ENCODE results near the gene TGIF2. TPM values are rescaled to one million over a fixed set of nuclear protein-coding genes. Genes with fewer than 3 reads are reported as not detected.

The TGIF2 gene
- total and polyA plus RNA-seq, 9 of the 15 experiments (the other 6 are each of a cell fraction or from before 2014, with no cell fraction given) = 6.8 to 27.8 (median 15.7) TPM

GRCh38 chr20:36549942-36550789 lies 23.2 kb upstream of the TGIF2 start:
- H3K4me3 ChIP-seq = no peak overlapping the region
- BruUV-seq (replicated peaks) = no TSS peak
- H3K79me2 ChIP-seq (ENCODE audit: control insufficient read depth, insufficient read depth, low read length) = no peaks in the 10 kb centered on the region
- peak overlapping the region in 1 of 2 experiments; percentile 53; a peak in 2 of 4 replicates for H3K9ac ChIP-seq (ENCODE audit: insufficient read depth in 1 of 2, low read depth in 2 of 2, low read length in 2 of 2)
- H3K9me1 ChIP-seq (ENCODE audit: control insufficient read depth, insufficient read depth, low read length) = no peaks in the 10 kb centered on the region
- H3K27me3 ChIP-seq (ENCODE audit: control insufficient read depth in 2 of 2, insufficient read depth in 2 of 2, low read length in 2 of 2) = no peaks in the 10 kb centered on the region
- H3K4me2 ChIP-seq (ENCODE audit: insufficient read depth, low read length) = no peak overlapping the region
- no peaks in the 10 kb centered on the region for H3K36me3 ChIP-seq (ENCODE audit: control insufficient read depth, insufficient read depth, low read length)
- DNase-seq (ENCODE audit: extremely low read depth in 1 of 4, low spot score in 3 of 4) (no peak), FAIRE-seq (no peak), ATAC-seq (no peak)
- H3K4me1 ChIP-seq (replicated peaks in 1 of 2; ENCODE audit: control insufficient read depth in 2 of 2, insufficient read depth in 2 of 2, low read length in 2 of 2) = peaks cover 0 to 28% of the 10 kb centered on the region in 2 experiments; a peak in 3 of 5 replicates
- ChIA-PET POLR2A (interaction anchor here (0.5 to 1.1 kb wide), 3 partner anchors 20 to 428 kb away, joined by 3 to 4 read pairs (median 4); no protein-coding TSS in a partner anchor), CTCF (ENCODE audit: low intra/inter-chr PET ratio) (no interaction called here)
- H3K9me3 ChIP-seq (replicated peaks; ENCODE audit: control insufficient read depth, insufficient read depth, low read depth, low read length) = no peaks in the 10 kb centered on the region
- no peaks in the 10 kb centered on the region for H4K20me1 ChIP-seq (replicated peaks; ENCODE audit: control insufficient read depth, insufficient read depth, low read length)
- intact Hi-C loops (cut with micrococcal nuclease) = loop anchor here (10.0 kb wide), 1 partner anchor 115 kb away; no protein-coding TSS in a partner anchor
- no peak for TF ChIP-seq ID3 (CRISPR knock-in tag; IDR thresholded peaks at IDR 0.05)
- no peak for TF ChIP-seq ID3 (tag; IDR thresholded peaks at IDR 0.05)
- TF ChIP-seq NR2C2 (CRISPR knock-in tag; IDR thresholded peaks at IDR 0.05) = no peak
- TF ChIP-seq NR2C2 (tag; IDR thresholded peaks at IDR 0.05) = no peak
- no peak for TF ChIP-seq ZBTB12 (CRISPR knock-in tag; IDR thresholded peaks at IDR 0.05)
- TF ChIP-seq NEUROD1 (IDR thresholded peaks at IDR 0.05; ENCODE audit: borderline replicate concordance, low read depth, low read length, partially characterized antibody) = no peak
- no peak for TF ChIP-seq TAL1 (IDR thresholded peaks at IDR 0.05)
- no peak for TF ChIP-seq ARID4B (CRISPR knock-in tag; IDR thresholded peaks at IDR 0.05)
- TF ChIP-seq SRF (CRISPR knock-in tag; IDR thresholded peaks at IDR 0.05) = no peak
- no peak for TF ChIP-seq SMAD4 (CRISPR knock-in tag; conservative IDR thresholded peaks at IDR 0.05)
- TF ChIP-seq MYNN (IDR thresholded peaks at IDR 0.05) = no peak
- TF ChIP-seq MYNN (CRISPR knock-in tag; IDR thresholded peaks at IDR 0.05) = no peak
- in situ Hi-C loops (cut with MboI) = loop anchor here (10.0 kb wide), 1 partner anchor 1475 kb away; no protein-coding TSS in a partner anchor
- WGBS (ENCODE audit: insufficient coverage, low coverage, missing lambda C conversion rate) = 63% methylated on average over 16 of the region's 16 CpGs
- H2AFZ ChIP-seq (ENCODE audit: low read depth, low read length) = no peak overlapping the region
- no peak overlapping the region for H3K27ac ChIP-seq (ENCODE audit: extremely low read depth, low read depth, low read length)

All from K562 (cell line).